Inferior parietal cortex (tissue), 1 donor: ENCODE measurements around the gene DPH2.

ENCODE experiments used
- DNase-seq: peaks from one replicate; pipeline ENCODE4 v3.0.0-alpha.2; 2016; ENCODE audit errors: extremely low spot score

The DPH2 gene

DNA sequence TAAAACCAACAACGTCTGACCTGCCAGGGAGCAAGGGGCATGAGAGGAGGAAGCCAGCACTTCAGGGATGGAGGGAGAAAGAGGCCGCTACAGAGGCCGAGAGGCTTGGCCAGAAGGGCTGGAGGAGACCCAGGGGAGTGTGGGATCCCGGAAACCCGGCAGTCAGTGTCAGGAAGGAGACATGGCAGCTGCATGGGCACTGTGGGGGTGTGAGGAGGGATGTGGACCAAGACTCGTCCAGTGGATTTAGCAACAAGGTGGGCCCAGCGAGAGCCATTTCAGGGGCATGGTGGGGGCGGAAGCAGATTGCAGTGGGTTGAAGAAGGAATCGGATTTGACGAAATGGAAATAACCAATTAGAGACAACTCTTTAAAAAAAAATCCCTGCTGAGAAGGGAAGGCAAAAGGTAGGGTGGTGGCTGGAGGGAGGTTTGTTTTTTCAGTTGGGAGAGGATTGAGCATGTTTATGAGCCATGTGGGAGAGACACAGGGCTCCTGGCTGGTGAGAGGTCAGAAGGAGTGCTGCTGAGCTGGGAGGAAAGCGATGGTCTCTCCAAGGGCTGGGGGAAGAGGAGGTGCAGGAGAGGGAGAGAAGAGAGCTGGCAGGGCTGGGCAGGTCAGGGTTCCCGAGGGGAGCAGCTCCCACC is 13.6 kb downstream of the DPH2 start:
- no peak for DNase-seq

DNA sequence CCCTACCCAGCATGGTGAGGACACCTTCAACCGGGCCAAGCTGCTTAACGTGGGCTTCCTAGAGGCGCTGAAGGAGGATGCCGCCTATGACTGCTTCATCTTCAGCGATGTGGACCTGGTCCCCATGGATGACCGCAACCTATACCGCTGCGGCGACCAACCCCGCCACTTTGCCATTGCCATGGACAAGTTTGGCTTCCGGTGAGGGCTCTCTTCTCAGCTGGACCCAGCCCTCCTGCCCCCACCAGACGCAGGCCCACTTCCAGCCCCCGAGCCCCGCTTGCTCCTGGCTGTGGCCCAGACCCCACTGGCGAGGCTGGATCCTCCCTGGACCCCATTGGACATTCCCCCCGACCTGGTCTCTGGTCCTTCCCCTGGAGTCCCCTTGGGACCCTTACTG is 15.0 kb downstream of the DPH2 start:
- no peak for DNase-seq

DNA sequence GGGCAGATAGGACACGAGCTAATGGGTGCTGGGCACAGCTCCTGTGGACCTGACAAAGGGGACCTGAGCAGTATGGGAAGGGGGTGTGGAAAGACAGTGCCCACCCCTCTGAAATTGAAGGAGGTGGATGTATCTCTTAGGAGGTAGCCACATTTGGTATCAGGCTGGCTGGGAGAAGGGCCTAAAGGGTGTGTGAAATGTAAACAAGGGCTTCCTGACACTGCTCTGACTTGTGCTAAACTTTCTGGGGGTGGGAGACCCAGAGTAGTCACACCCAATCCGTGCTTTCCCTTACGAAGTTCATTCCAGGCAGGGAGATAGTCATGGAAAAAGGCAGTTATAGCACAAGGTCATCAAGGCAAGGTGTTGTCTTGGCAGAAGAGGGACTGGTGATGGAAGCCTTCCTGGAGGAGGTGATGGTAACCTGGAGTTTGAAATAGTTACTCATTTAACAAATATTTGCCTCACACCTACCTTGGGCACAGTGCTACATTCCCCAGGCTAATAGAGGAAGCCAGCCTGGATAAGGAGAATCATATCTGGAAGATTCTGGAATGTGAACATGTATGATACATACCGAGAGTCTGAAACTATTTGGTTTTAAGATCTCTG is 16.3 kb downstream of the DPH2 start:
- DNase-seq: no peak

GRCh38 chr1:43986712-43987111 is 16.9 kb downstream of the DPH2 start:
- no peak for DNase-seq

- DNase-seq: no peak
These were observed 17.5 kb downstream of the DPH2 start for GRCh38 chr1:43987159-43987902.

GRCh38 chr1:43990271-43991199 is 20.7 kb downstream of the DPH2 start:
- DNase-seq: no peak

GRCh38 chr1:43991200-43991475 is 21.3 kb downstream of the DPH2 start:
- no peak for DNase-seq

DNA sequence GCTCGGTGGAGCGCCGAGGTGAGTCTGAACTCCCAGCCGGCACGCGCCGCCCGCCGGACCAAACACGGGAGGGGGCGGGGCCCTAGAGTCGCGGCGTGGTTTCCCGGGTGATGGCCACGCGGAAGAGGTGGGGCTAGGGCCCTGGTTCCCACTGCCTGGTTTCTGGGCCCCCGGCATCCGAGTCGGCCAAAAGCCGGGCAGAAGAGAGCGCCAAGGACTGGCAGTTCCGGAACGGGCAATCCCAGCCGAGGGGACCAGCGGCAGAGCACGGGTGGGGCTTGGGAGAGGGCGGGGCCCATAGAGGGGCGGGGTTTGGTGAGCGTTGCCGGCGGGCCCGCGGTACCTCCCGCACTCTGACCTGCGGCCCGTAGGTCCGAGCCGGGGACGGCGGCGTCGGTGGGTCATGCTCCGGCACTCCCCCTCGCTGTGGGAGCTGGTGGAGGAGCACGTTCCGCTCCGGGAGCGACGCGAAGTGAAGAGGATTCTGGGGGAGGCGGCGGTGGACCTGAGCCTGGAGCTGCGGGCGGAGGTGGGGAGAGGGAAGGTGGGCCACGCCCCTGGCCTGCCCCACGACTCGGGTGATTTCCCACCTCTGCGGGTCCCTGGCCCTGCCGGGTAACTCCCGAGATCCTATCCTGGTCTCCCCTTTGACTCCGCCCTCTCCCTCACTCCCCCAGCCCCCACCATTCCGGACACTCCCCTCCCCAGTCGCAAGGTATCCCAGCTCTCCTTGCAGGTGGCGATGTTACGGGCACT is 21.8 kb downstream of the DPH2 start, which contains the start of gene CCDC24:
Gene CCDC24 (plus strand): TSS at position 124 of the 756 bp plus-strand sequence. CDS start 280 bp downstream, at position 404.
- peak; percentile 69 for DNase-seq

- DNase-seq: no peak
These were observed 22.6 kb downstream of the DPH2 start for GRCh38 chr1:43992232-43992995.

DNA sequence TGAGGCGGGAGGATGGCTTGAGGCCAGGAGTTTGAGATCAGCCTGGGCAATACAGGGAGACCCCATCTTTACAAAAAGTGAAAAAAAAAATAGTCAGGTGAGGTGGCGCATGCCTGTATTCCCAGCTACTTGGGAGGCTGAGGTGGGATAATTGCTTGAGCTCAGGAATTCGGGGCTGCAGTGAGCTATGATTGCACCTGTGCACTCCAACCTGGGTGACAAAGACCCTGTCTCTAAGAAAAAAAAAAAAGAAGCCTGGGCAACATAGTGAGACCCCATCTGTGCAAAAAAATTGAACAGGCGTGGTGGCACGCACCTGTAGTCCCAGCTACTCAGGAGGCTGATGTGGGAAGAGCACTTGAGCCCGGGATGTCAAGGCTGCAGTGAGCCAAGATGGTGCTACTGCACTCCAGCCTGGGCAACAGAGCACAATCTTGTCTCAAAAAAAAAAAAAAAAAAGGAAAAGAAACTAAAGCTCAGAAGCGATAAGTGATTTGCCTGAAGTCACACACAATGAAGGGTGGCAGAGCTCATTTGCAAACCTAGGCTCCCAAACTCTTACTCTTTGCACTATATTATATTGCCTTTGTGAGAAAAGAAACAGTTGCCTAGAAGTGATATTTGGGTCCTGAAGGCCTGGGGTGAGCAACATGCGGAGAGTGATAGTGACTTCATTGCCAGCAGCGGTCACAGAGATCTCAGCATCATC is 23.6 kb downstream of the DPH2 start:
- no peak for DNase-seq

GRCh38 chr1:43994071-43994470 is 24.3 kb downstream of the DPH2 start:
- DNase-seq: no peak

GRCh38 chr1:43994794-43995790 is 25.3 kb downstream of the DPH2 start:
- no peak for DNase-seq

DNA sequence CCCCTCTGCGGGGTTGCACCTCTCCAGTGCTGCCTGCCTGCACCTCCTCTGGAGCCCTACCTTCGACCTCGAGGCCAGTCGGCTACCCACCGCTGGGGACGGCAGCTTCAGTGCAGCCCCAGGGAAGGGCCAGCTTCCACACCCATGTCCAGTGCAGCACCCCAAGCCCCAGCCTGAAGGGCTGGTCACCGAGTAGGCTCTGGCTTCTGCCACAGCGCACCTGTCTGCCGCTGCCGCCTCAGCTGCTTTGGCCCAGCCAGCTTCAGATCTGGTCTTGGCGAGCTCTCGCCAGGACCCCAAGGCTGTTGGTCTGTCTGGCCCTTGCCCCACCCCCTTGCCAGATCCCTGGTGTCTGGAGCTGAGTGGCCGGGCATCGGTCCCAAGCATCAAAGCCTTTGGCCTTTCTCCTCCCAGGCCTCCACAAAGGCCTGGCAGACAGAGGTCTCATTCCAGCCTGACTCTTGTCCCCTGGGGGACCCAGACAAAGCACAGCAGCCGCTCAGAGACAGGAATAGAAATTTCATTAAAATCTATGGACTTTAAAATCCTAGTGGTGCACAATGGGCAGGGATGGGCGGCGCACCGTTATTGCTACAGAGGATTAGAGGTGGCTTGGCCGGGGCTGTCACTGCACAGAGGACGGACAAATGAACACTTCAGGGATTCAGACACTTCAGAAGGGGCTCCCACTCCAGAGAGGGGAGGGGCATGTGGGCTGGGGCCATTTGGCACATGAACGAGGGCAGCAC is 26.3 kb downstream of the DPH2 start:
- no peak for DNase-seq

DNA sequence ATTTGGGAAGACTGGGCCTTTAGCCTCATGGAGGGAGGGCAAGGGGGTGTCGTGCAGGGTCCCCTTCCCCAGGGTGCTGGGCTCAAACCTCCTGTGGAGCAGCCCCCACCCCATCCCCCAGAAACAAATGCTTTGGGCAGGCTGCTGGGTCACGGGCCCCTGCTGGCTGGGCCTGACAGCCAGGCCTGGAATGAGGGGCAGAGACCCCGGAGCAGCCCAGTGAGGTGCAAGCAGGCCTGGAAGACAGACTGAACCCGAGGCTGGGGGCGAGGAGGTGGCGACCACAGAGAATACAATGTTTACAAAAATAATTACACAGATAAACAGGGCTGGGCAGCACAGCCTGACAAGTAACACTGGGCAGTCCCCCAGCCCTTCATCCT is 26.9 kb downstream of the DPH2 start:
- DNase-seq: no peak

DNA sequence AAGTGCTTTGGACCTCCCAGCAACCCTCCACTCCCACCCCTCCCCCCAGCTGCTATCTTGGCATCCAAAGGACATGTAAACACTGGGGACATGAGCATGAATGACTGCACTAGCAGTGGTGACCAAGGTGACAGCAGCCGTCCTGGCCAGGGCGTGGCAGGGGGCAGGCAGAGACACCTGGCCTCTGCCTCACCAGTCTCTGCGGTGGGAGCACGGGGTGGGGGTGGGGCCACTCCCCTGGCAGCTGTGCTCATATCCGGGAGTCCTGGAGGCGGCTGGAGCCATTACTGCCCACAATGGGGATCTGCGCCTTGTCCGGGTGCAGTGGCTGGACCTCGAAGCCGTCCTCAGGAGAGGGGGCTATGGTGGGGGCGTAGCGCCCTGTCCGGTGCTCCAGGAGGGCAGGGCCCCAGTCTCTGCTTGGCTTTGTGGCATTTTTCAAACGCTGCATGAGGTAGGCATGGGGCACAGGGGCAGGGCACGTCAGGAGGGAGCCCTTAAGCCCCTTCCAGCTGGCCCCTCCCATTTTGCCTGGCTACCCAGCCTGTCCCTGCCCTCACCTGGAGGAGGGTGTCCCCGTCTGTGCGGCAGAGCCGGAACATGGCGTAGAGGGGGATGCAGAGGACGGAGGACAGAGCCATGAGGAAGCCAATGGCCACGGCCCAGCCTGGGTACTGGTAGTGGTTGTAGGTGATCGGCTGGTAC is 27.6 kb downstream of the DPH2 start:
- DNase-seq: no peak

GRCh38 chr1:43998000-43998378 is 28.2 kb downstream of the DPH2 start:
- no peak for DNase-seq

DNA sequence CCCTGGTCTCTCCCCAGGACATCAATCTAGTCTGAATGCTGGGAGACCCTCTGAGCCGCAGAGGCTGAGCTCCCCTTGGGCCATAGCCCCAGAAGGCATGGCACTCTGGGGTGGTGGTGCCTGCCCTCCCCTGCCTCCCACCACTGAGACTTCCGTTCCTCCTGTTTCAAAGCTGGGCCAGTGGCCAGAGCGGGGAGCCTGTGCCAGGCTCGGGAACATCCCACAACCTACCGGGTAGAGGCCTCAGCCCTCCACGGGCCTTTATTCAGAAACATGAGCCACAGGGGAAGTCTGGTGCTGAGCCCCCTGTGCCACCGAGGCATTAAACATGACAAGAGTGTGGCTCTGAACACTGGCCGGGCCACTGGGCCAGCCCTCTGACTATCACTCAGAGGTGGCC is 29.6 kb downstream of the DPH2 start:
- no peak for DNase-seq
